ENCODE measurements around the gene SPCS3.

The SPCS3 gene

DNA sequence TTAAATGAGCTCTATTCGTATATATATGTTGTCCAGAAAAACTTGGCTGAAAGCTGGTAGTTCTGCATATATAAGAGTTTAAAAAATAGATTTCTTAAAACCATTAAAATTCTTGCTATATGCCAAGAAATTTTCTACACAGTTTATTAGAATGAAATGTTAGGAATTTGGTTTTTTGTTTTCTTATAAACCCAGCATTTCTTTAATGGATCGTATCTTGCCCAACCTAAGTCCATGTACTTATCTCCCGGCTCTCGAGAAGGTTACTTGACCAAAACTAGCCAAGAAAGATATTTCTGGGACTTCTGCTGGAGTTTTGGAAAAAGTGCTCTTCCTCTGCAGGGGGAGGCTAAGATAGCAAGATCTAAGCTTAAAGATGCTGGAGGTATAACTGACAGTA lies 46.0 kb upstream of the SPCS3 start:
- H2BK12ac ChIP-seq (ENCODE audit: low read length in 2 of 2), result no peak overlapping the region
- H3K27ac ChIP-seq (ENCODE audit: low read length, poor library complexity, severe bottlenecking), result no peak overlapping the region
- DNase-seq, result no peak
- H4K91ac ChIP-seq (ENCODE audit: low read length), result no peak overlapping the region
- no peak overlapping the region for H3K4me3 ChIP-seq (ENCODE audit: insufficient read depth in 1 of 2, low read depth in 1 of 2, low read length in 2 of 2)
- no peak overlapping the region for H2BK5ac ChIP-seq (ENCODE audit: low read depth, low read length, poor library complexity, severe bottlenecking)
- no peaks in the 10 kb centered on the region for H3K36me3 ChIP-seq (ENCODE audit: control insufficient read depth in 1 of 2, insufficient read depth in 2 of 2, low read depth in 1 of 2, low read length in 2 of 2)
- no peak overlapping the region for H3K14ac ChIP-seq (ENCODE audit: low read length in 2 of 2)
- peak overlapping the region; percentile 62 for H2AK5ac ChIP-seq (ENCODE audit: low read length, severe bottlenecking)
- no peak overlapping the region for H3K23ac ChIP-seq (ENCODE audit: low read length in 2 of 2)
- no peak overlapping the region for H3K9ac ChIP-seq (ENCODE audit: low read length)
- WGBS, result 100% methylated on average over 3 of the region's 4 CpGs
- H3K4ac ChIP-seq (ENCODE audit: low read depth in 1 of 2, low read length in 2 of 2), result no peak overlapping the region
- H3K9me3 ChIP-seq (ENCODE audit: control insufficient read depth, low read length), result no peaks in the 10 kb centered on the region
- no peaks in the 10 kb centered on the region for H3K79me1 ChIP-seq (replicated peaks; ENCODE audit: low read length, poor library complexity, severe bottlenecking)
- H2AFZ ChIP-seq (ENCODE audit: low read depth, low read length), result no peak overlapping the region
- no peaks in the 10 kb centered on the region for H3K27me3 ChIP-seq (ENCODE audit: control insufficient read depth in 1 of 2, insufficient read depth in 1 of 2, low read length in 2 of 2)
- H3K18ac ChIP-seq (ENCODE audit: low read depth in 1 of 2, low read length in 2 of 2), result no peak overlapping the region
- no peaks in the 10 kb centered on the region for H3K4me1 ChIP-seq (ENCODE audit: control insufficient read depth, insufficient read depth, low read depth, low read length)
- no peak overlapping the region for H4K8ac ChIP-seq (ENCODE audit: low read length)
- no peak overlapping the region for H3K4me2 ChIP-seq (ENCODE audit: low read length, poor library complexity, severe bottlenecking)
- no peak overlapping the region for H2BK15ac ChIP-seq (ENCODE audit: low read depth, poor library complexity, severe bottlenecking)
- H2BK120ac ChIP-seq (ENCODE audit: low read depth, low read length), result no peak overlapping the region

DNA sequence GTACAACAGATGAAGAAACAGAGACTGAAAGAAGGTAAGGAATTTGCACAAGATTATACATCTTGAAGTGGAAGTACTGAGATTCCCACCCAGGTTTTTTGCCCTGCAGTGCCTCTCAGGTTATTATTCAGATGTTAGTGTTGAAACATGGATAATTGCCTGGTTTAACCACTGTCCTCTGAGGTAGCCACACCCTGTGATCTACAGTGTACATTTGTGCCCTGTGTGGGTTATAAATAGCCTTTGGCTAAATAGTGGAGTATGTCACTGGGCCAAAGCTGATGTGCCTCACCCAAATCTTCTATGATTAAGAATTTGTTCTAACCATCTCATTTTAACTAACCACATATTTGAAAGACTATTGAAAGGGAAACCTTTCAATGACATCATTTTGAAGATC lies 45.3 kb upstream of the SPCS3 start:
- no peaks in the 10 kb centered on the region for H3K9me3 ChIP-seq (ENCODE audit: control insufficient read depth, low read length)
- no peak overlapping the region for H2BK5ac ChIP-seq (ENCODE audit: low read depth, low read length, poor library complexity, severe bottlenecking)
- no peak overlapping the region for H2BK120ac ChIP-seq (ENCODE audit: low read depth, low read length)
- peak overlapping the region; percentile 19 for H3K9ac ChIP-seq (ENCODE audit: low read length)
- no peak overlapping the region for H4K91ac ChIP-seq (ENCODE audit: low read length)
- no peak overlapping the region for H3K18ac ChIP-seq (ENCODE audit: low read depth in 1 of 2, low read length in 2 of 2)
- no peaks in the 10 kb centered on the region for H3K79me1 ChIP-seq (replicated peaks; ENCODE audit: low read length, poor library complexity, severe bottlenecking)
- H3K4me3 ChIP-seq (ENCODE audit: insufficient read depth in 1 of 2, low read depth in 1 of 2, low read length in 2 of 2), result no peak overlapping the region
- H2BK12ac ChIP-seq (ENCODE audit: low read length in 2 of 2), result no peak overlapping the region
- no peak overlapping the region for H3K27ac ChIP-seq (ENCODE audit: low read length, poor library complexity, severe bottlenecking)
- no peak overlapping the region for H3K14ac ChIP-seq (ENCODE audit: low read length in 2 of 2)
- no peak overlapping the region for H2AFZ ChIP-seq (ENCODE audit: low read depth, low read length)
- no peak overlapping the region for H3K4me2 ChIP-seq (ENCODE audit: low read length, poor library complexity, severe bottlenecking)
- H2AK5ac ChIP-seq (ENCODE audit: low read length, severe bottlenecking), result no peak overlapping the region
- H2BK15ac ChIP-seq (ENCODE audit: low read depth, poor library complexity, severe bottlenecking), result no peak overlapping the region
- no peak overlapping the region for H3K23ac ChIP-seq (ENCODE audit: low read length in 2 of 2)
- H4K8ac ChIP-seq (ENCODE audit: low read length), result no peak overlapping the region
- H3K4ac ChIP-seq (ENCODE audit: low read depth in 1 of 2, low read length in 2 of 2), result no peak overlapping the region
- H3K27me3 ChIP-seq (ENCODE audit: control insufficient read depth in 1 of 2, insufficient read depth in 1 of 2, low read length in 2 of 2), result no peaks in the 10 kb centered on the region
- H3K4me1 ChIP-seq (ENCODE audit: control insufficient read depth, insufficient read depth, low read depth, low read length), result no peaks in the 10 kb centered on the region
- no peak for DNase-seq
- H3K36me3 ChIP-seq (ENCODE audit: control insufficient read depth in 1 of 2, insufficient read depth in 2 of 2, low read depth in 1 of 2, low read length in 2 of 2), result no peaks in the 10 kb centered on the region

DNA sequence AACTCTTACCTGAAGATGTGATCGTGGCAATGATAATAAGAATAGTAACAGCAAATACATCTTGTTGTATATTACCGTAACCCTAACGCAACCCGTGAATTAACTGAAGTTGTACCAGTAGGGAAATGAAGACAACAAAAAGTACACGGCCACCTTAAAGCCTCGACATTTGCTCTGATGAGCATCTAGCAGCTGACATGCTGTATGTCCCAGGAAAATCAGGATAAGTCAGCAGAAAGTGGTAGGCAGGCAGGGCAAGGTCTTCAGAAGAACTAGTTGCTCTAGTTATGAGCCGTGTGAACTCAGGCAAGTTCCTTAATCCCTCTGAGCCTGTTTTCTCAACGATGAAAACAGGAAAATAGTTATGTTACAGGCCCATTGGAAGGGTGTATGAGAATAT lies 43.1 kb upstream of the SPCS3 start:
- no peak overlapping the region for H2BK15ac ChIP-seq (ENCODE audit: low read depth, poor library complexity, severe bottlenecking)
- H2AK5ac ChIP-seq (ENCODE audit: low read length, severe bottlenecking), result no peak overlapping the region
- H2AFZ ChIP-seq (ENCODE audit: low read depth, low read length), result no peak overlapping the region
- H2BK120ac ChIP-seq (ENCODE audit: low read depth, low read length), result no peak overlapping the region
- no peaks in the 10 kb centered on the region for H3K79me1 ChIP-seq (replicated peaks; ENCODE audit: low read length, poor library complexity, severe bottlenecking)
- H3K4me2 ChIP-seq (ENCODE audit: low read length, poor library complexity, severe bottlenecking), result no peak overlapping the region
- no peaks in the 10 kb centered on the region for H3K4me1 ChIP-seq (ENCODE audit: control insufficient read depth, insufficient read depth, low read depth, low read length)
- no peak overlapping the region for H3K4ac ChIP-seq (ENCODE audit: low read depth in 1 of 2, low read length in 2 of 2)
- no peak overlapping the region for H2BK12ac ChIP-seq (ENCODE audit: low read length in 2 of 2)
- no peak overlapping the region for H3K23ac ChIP-seq (ENCODE audit: low read length in 2 of 2)
- H3K14ac ChIP-seq (ENCODE audit: low read length in 2 of 2), result no peak overlapping the region
- DNase-seq, result no peak
- H3K9me3 ChIP-seq (ENCODE audit: control insufficient read depth, low read length), result no peaks in the 10 kb centered on the region
- WGBS, result 94% methylated on average over 8 of the region's 8 CpGs
- no peaks in the 10 kb centered on the region for H3K36me3 ChIP-seq (ENCODE audit: control insufficient read depth in 1 of 2, insufficient read depth in 2 of 2, low read depth in 1 of 2, low read length in 2 of 2)
- H3K27ac ChIP-seq (ENCODE audit: low read length, poor library complexity, severe bottlenecking), result no peak overlapping the region
- H4K91ac ChIP-seq (ENCODE audit: low read length), result no peak overlapping the region
- no peak overlapping the region for H3K18ac ChIP-seq (ENCODE audit: low read depth in 1 of 2, low read length in 2 of 2)
- no peak overlapping the region for H3K4me3 ChIP-seq (ENCODE audit: insufficient read depth in 1 of 2, low read depth in 1 of 2, low read length in 2 of 2)
- H2BK5ac ChIP-seq (ENCODE audit: low read depth, low read length, poor library complexity, severe bottlenecking), result no peak overlapping the region
- H3K9ac ChIP-seq (ENCODE audit: low read length), result no peak overlapping the region
- H3K27me3 ChIP-seq (ENCODE audit: control insufficient read depth in 1 of 2, insufficient read depth in 1 of 2, low read length in 2 of 2), result no peaks in the 10 kb centered on the region
- no peak overlapping the region for H4K8ac ChIP-seq (ENCODE audit: low read length)

DNA sequence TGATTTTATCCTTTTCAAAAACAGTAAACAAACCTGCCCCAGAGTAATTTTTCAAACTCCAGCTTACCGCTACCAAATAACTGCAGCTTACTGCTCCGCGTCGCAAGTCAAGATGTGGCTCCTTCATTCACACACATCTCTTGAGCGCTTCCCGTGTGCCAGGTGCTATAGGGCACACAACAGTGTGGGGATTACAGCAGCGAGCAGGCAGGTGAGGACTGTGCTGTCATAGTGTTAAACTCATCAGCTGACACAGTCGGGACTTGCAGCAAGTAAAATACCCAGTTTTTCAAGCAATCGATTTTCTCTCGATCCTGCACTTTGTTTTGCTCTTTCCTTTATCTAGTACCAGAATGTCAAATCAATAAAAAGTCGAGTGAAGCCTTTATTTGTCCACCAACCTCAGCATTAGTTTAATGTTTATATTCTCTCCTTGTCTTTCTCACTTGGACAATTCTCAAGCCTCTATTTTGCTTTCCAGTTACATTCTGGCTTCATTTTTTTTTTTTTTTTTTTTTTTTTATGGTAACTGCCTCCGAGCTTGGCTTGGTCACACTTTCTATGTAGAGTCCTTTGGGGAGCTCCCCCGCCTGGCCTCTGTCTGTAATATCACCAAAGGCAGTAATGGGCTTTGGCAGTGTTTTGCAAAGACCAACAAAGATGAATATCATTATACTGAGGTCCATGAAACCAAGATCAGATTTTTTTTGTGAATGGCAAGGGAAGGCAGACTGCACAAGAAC lies 42.4 kb upstream of the SPCS3 start:
- no peak overlapping the region for H3K23ac ChIP-seq (ENCODE audit: low read length in 2 of 2)
- no peak overlapping the region for H4K8ac ChIP-seq (ENCODE audit: low read length)
- peak; percentile 75 for DNase-seq

More for the DNA sequence above, 42.4 kb upstream of the SPCS3 start:
- Histone ChIP-seq H3K9ac (ENCODE audit: low read length) (no peak overlapping the region), H3K79me1 (replicated peaks; ENCODE audit: low read length, poor library complexity, severe bottlenecking) (no peaks in the 10 kb centered on the region), H4K91ac (ENCODE audit: low read length) (no peak overlapping the region), H3K27ac (ENCODE audit: low read length, poor library complexity, severe bottlenecking) (no peak overlapping the region), H3K4me1 (ENCODE audit: control insufficient read depth, insufficient read depth, low read depth, low read length) (no peaks in the 10 kb centered on the region), H2BK15ac (ENCODE audit: low read depth, poor library complexity, severe bottlenecking) (no peak overlapping the region), H3K27me3 (ENCODE audit: control insufficient read depth in 1 of 2, insufficient read depth in 1 of 2, low read length in 2 of 2) (no peaks in the 10 kb centered on the region), H2BK12ac (ENCODE audit: low read length in 2 of 2) (peak overlapping the region in 1 of 2 experiments; percentile 21), H3K4me2 (ENCODE audit: low read length, poor library complexity, severe bottlenecking) (no peak overlapping the region), H2BK120ac (ENCODE audit: low read depth, low read length) (no peak overlapping the region), H3K36me3 (ENCODE audit: control insufficient read depth in 1 of 2, insufficient read depth in 2 of 2, low read depth in 1 of 2, low read length in 2 of 2) (no peaks in the 10 kb centered on the region), H3K9me3 (ENCODE audit: control insufficient read depth, low read length) (no peaks in the 10 kb centered on the region), H3K18ac (ENCODE audit: low read depth in 1 of 2, low read length in 2 of 2) (peak overlapping the region in 1 of 2 experiments; percentile 59), H3K4me3 (ENCODE audit: insufficient read depth in 1 of 2, low read depth in 1 of 2, low read length in 2 of 2) (no peak overlapping the region), H3K14ac (ENCODE audit: low read length in 2 of 2) (no peak overlapping the region), H2AK5ac (ENCODE audit: low read length, severe bottlenecking) (peak overlapping the region; percentile 69), H3K4ac (ENCODE audit: low read depth in 1 of 2, low read length in 2 of 2) (no peak overlapping the region), H2AFZ (ENCODE audit: low read depth, low read length) (peak overlapping the region; percentile 60), H2BK5ac (ENCODE audit: low read depth, low read length, poor library complexity, severe bottlenecking) (peak overlapping the region; percentile 14)
- WGBS, result 81% methylated on average over 13 of the region's 13 CpGs

Data from mesenchymal stem cell (in vitro differentiated cells and primary cell).